T47D (cell line): ENCODE data around the gene SLCO4A1.

Experiments
- DNase-seq, 2 experiments: peaks; one replicate each; pipeline versions ENCODE4 v3.0.0 to v3.0.0-alpha.2; 2011 to 2012; ENCODE audit warnings: low read depth in 1 of 2, low spot score in 1 of 2
- JUND ChIP-seq: IDR thresholded peaks from 2 replicates; pipeline ENCODE4 v1.6.1; 2012; ENCODE audit warnings: low read depth
- in situ Hi-C: cut with HindIII; loops from 2 replicates; pipeline ENCODE4 v1.10.0; 2016; ENCODE audit warnings: low sequenced_read_pairs, low pct_unique_long_range_greater_than_20kb

The SLCO4A1 gene

DNA sequence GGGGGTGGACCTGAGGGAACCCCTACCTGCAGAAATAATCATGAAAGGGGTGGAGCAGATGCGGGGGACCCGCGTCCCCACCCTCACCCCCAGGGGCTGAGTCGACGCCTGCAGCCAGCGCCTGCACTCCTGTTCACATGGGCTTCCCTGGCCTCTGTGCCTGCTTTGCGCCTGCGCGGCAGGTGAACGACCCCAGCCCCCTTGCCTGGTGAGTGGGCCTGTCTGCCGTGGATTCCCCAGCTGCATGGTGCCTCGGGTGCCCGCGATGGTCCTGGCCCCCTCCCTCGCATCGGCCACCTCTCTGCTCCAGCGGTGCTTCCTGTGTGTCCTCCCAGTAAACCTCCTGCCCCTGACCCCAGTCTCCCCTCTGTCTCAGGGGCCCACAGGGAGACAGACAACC is 47.6 kb downstream of the SLCO4A1 start:
- no peak for DNase-seq
- in situ Hi-C loops = no loop called here
- no peak for TF ChIP-seq JUND

DNA sequence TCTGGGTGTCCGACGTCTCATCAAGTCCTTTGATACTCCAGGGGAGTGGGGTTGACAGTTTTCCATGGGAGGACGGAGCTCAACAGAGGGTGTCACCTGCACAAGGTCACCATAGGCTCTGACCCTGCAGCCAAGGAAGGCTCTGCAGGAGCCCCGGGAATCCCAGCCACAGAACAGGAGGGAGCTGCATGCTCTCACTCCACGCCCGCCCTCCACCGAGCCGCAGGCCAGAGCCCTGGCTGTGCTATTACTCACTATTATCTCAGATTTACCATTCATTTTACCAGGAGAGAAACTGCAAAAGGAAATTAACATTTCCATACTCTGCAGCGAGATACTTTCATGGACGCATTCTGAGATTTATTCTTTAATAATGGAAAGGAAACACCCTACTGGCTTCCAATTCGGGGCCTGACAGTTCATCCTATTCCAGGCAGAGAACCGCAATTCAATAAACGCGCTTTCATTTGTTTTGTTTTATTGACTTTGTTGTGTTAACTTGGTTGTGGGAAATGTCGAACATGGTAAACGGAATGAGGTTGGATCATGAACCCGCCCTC is 48.0 kb downstream of the SLCO4A1 start:
- in situ Hi-C loops = no loop called here
- DNase-seq = no peak
- TF ChIP-seq JUND = no peak

DNA sequence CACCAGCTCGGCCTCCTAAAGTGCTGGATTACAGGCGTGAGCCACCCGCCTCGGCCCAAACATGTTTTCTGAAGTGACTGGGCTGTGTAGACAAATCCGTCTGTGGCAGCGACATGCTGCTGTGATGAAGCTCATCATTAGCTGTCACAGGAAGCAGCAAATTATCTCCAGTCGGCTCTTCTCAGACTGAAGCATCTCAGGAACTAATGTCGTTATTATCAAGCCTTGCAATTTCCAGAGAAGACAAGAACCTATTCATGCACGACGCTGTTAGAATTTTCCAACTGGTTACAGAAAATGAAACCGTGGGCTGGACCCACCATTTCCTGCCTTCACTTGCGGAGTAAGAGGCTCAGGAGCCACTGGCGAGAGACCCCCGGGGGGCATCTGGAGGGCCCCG is 49.2 kb downstream of the SLCO4A1 start:
- no peak for TF ChIP-seq JUND
- in situ Hi-C loops = no loop called here
- no peak for DNase-seq

DNA sequence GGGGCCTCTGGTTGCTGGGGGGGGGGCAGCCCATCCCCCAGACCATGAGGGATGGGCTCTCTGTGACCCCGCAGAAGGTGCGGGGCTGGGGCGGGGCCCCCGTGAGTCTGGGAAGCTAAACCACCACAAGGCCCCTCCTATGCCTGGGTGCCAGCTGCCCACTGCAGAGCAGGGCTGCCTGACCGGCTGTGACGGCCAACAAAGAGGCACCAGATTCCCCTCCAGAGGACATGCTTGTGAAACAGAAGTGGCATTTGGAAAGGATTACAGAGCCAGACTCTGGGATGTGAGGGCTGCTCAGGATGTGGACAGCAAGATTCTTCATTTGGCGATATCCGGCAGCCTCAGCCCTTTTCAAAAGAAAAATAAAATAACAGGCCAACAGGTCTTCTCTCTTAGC is 49.9 kb downstream of the SLCO4A1 start:
- no peak for DNase-seq
- in situ Hi-C loops = no loop called here

DNA sequence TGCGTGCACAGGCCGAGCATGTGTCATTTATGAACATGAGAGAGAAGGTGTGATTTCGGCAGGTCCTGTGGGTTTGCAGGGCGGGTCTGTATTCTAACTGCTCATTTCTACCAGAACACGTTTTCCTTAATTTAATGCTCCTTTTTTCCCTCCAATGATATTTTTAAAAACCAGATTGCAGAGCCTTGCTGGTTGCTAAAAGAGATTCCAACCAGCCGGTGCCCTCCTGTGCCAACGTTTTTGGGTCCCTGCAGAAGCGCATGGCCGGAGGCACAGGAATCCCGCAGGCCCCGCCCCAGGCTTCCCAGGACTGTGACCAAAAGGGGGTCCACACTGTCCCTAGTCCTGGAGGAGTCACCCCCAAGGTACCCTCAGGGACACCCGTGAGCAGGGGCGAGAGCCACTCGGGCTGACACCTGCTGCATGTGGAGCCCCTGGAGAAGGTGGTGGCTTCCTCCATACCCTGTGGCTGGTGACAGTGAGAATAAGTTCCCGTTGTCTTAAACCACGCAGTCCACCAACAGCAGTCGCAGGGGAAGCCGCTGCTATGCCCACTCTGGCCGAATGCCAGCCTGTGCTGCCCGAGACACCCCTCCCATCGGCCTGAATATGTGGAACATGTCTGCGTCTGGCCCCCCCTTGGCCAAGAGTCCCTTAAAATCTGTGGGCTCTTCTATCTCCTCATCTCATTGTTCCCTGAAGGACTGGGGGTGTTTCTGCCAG is 50.7 kb downstream of the SLCO4A1 start:
- TF ChIP-seq JUND = no peak
- in situ Hi-C loops = no loop called here
- DNase-seq = no peak

More for the DNA sequence above, 49.9 kb downstream of the SLCO4A1 start:
- no peak for TF ChIP-seq JUND

DNA sequence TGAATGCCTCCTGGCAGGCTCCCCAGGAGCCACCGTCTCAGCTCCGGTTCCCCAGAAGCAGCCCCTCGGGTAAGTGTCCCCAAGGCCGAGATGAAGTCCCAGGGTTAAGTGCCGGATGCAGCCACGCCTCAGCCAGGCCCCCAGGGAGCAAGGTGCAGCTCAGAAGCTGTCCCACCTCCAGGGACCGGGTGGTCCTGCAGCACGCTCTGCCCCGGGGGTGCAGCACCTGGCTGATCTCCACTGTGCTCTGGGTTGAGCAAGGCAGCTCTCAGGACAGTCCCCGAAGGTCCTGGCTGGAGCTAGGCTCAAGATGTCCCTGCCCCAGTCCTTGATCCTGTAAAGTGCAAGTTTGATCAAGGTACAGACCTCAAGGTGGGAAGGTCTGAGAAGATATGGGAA is 51.2 kb downstream of the SLCO4A1 start:
- DNase-seq = no peak
- in situ Hi-C loops = no loop called here
- TF ChIP-seq JUND = no peak

DNA sequence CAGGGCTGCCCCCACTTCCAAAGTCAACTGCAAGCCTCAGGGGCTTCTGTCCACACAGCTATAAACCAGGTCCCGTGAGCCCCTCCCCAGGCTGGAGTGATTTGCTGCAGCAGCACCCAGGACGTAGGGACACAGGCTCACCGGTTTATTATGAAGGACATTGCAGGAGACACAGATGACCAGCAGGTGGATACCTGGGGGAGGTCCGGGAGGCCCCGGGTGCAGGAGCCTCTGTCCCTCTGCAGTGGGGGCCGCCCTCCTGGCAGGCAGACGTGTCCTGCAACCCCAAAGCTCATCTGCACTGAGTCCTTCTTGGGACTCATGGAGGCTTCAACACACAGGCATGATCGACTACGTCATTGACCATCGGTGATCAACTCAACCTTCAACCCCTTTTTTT is 51.8 kb downstream of the SLCO4A1 start:
- in situ Hi-C loops = no loop called here
- DNase-seq = no peak
- TF ChIP-seq JUND = no peak

DNA sequence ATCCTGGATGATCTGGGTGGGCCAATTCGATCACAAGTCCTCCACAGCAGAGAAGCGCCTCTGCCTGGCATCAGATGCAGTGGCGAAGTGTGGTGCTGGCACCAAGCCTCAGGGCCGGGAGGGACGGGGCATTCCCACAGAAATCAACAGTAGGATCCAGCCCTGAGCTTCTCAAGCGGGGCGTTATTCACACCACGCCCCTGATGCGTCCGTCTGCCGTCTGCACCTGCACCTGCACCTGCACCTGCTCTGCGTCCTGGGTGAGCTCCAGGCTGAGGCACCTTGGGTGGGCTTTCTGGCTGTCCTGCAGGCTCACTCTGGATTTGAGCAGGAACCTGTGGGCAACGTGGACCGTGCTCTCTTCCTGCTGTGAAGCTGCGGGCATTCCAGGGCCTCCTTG is 52.6 kb downstream of the SLCO4A1 start:
- DNase-seq = no peak
- TF ChIP-seq JUND = no peak
- in situ Hi-C loops = no loop called here

DNA sequence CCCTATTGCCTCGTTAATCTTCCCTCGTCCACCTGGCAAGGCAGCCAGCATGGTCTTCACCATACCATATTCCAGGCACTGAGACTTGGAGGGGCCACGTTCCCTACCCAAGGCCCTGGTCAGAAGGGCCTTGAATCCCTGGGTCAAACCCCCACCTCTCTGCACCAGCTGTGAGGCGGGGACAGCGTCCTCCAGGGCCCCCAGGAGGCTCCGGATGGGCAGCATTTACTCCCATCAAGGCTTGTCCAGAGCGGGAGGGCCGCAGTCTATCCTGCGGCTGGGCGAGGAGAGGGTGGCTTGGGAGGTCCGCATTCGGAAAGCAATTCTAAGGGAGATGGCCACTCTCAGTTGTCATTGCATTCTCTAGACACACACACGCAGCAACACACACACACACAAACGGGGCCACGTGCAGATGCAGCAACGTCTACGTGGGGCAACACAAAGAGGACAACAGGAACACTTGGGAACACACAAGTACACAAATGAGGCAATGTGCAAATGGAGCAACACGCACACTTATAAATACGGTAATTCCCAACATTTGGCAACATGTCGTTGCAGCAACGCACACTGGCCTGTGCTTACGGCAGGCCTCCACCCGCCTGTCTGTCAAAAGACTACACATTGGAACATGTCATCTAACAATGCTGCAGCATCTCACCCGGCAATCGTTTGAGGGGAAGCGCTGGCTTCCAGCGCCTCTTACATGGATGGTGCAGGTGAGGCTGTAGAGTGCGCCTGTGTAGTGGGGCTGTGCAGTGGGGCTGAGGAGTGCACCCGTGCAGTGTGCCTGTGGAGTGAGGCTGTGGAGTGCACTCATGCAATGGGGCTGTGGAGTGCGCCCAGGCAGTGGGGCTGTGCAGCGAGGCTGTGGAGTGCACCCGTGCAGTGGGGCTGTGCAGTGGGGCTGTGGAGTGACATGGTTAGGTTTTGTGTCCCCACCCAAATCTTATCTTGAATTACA is 53.4 kb downstream of the SLCO4A1 start:
- in situ Hi-C loops = no loop called here
- DNase-seq = no peak
- no peak for TF ChIP-seq JUND

DNA sequence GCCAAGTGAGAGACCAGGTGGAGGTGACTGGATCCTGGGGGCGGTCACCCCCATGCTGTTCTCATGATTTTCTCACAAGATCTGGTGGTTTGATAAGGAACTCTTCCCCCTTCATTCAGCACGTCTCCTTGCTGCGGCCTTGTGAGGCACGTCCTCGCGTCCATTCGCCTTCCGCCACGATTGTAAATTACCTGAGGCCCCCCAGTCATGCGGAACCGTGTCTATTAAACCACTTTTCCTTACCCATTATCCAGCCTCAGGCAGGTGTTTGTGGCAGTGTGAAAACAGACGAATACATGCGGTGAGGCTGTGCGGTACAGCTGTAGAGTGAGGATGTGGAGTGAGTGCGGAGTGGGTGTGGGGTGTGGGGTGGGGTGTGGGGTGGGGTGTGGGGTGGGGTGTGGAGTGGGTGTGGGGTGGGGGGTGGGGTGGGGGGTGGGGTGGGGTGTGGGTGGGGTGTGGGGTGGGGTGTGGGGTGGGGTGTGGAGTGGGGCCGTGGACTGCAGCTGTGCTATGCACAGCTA is 54.2 kb downstream of the SLCO4A1 start:
- no peak for DNase-seq
- no peak for TF ChIP-seq JUND
- in situ Hi-C loops = no loop called here

DNA sequence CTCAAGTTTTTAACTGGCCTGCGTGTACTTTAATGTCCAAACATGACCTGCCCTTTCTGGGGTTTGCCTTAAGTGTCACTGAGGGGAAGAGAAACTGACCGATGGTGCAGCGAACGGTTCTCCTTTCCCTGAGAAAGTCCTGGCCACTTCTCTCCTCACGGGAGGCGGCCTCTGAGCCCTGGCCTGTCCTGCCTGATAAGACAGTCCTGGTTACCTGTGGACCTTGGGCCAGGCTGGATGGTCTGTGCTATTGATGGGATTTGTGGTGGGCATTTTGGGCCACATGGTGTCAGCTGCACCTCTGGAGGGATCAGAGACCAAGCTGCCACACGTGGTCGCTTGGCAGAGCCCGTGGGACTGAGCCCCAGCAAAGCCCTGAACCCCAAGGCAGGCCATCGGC is 54.7 kb downstream of the SLCO4A1 start:
- DNase-seq = no peak
- no peak for TF ChIP-seq JUND
- in situ Hi-C loops = no loop called here

DNA sequence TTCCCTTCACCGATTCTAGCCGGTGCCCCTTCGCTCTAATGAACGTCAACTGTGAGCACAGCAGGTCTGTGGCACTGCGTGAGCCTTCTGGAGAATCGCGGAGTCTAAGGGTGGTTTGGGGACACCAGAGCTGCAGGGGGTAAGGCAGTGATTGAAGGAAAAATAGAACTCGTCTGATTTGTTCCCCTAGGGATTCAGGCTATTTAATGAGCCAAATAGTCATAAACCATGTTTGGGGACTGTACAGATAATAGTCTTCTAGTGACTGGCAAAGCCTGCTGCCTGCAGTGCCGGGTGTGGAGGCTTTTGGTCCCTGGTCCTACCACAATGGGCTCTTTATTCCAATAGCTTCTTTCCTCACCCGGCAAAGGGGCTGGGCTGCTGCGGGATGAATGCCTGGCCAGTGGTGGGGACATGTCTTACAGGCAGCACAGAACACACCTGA is 55.2 kb downstream of the SLCO4A1 start:
- TF ChIP-seq JUND = no peak

DNA sequence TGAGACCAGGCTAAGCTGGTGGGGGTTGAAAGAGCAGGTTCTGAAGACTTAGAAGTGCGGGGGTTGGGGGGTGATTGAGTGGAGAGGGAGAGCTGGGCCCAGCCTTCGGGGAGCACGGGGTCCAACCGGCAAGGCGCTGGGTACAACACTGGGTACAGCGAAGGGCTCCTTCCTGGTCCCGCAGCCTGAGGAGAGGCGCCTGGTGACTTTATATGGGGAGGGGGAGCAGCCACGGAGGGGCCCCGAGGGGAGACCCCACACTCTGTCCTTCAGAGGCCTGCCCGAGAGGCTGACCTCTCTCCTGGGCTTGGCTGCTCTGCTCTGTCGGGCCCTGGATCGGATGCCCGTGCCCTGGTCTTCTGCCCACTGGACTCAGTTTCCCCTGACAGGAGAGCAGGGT is 55.9 kb downstream of the SLCO4A1 start:
- no peak for DNase-seq
- in situ Hi-C loops = no loop called here
- TF ChIP-seq JUND = no peak

More for the DNA sequence above, 55.2 kb downstream of the SLCO4A1 start:
- no peak for DNase-seq
- in situ Hi-C loops = no loop called here
